CD4-positive, alpha-beta T cell treated with Interleukin-17A for 1 hour (primary cell): ENCODE measurements around the gene MAPT.
"Not testable (repeated sequence)": the region's sequence is repeated elsewhere in the genome, so short reads cannot be mapped to it uniquely, and the experiment has no call there.

ENCODE experiments used
- DNase-seq: peaks from one replicate; pipeline ENCODE4 v3.0.0-alpha.2; 2020

Gene MAPT

DNA sequence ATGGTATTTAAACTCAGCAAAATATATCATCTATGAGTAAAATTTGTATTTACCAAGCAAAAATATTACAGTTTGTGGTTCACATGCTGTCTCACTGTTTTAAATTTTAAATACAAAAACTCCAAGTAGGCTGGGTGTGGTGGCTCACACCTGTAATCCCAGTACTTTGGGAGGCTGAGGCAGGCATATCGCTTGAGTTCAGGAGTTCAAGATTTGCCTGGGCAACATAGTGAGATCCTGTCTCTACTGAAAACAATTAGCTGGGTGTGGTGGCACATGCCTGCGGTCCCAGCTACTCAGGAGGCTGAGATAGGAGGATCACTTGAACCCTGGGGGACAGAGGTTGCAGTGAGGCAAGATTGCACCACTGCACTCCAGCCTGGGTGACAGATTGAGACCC is 37.3 kb downstream of the MAPT start:
- no peak for DNase-seq

- DNase-seq, result no peak
Observed at GRCh38 chr17:45934044-45934979, 40.0 kb downstream of the MAPT start.

DNA sequence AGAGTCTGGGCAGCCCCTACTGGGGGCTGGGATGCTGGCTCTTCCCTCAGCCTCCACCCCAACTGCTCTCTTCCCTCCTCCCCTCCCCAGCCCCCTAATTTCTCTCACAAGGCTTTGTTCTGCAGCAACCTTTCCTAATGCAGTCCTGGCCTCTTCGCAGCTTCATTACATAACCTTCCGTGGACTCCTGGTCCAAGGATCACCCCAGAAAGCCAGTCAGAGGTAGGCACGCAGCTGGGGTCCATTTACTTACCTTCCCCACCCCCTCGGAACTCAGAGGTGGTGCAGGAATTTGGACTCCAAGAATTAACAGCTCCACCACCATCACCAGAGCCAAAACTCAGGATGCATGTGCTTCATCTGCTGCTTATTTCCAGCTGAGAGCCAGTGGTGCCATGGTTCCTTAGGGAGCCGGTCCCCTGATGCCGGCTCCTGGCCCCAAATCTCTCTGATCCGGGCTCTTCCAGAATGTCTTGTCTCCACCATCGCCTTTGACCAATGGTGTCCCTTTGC is 40.9 kb downstream of the MAPT start:
- no peak for DNase-seq

DNA sequence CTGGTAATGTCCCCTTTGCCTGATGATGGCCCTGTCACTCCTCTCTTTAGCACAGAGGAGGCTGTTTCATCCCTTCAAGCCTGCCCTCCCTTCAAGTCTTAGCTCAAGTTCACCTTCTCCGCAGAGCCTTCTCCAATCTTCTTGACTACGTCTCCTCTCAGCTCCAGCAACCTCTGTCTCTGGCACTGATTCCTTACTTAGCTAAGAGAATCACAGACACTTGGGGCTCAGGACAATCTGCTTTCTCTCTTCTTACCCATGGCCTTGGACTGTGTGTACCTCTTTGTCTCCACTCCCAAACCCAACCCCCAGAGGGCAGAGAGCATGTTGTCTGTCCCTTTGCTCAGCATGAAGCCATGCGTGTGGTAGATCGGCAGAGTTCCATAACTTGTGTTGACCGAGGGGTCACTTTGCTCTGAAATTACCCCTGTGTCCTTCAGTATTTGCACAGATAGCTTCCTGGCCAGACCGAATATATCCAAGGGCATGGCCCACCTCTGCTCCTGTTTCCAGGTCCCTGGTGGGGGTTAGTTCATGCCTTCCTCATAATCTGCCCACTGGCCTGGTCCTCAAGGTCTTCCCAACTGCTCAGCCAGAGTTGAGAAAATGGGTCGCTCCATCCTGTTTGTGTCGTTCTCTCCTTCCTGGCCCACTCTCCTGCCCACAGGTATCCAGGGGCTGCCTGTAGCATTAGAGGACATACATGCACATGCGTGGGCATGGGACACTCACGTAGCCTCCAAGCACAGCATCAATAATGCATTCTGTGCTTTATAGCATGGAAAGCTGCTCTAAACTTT is 41.6 kb downstream of the MAPT start:
- DNase-seq, result no peak

- DNase-seq, result no peak
Observed at GRCh38 chr17:45936610-45937009, 42.3 kb downstream of the MAPT start.

DNA sequence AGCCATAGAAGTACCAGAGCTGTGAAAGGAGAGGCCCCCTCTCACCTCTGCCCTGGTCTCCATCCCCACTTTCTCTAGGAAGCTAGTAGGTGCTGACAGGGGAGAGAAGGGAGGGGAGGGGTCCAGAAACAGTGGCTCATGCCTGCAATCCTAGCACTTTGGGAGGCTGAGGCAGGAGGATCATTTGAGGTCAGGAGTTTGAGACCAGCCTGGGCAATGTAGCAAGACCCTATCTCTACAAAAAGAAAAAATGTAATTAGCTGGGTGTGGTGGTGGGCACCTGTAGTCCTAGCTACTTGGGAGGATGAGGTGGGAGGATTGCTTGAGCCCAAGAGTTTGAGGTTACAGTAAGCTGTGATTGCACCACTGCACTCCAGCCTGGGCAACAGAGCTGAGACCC is 42.8 kb downstream of the MAPT start:
- DNase-seq, result not testable (repeated sequence)

- DNase-seq, result no peak
Observed at GRCh38 chr17:45939395-45939794, 45.0 kb downstream of the MAPT start.

GRCh38 chr17:45940293-45940692 is 45.9 kb downstream of the MAPT start:
- DNase-seq, result no peak

DNA sequence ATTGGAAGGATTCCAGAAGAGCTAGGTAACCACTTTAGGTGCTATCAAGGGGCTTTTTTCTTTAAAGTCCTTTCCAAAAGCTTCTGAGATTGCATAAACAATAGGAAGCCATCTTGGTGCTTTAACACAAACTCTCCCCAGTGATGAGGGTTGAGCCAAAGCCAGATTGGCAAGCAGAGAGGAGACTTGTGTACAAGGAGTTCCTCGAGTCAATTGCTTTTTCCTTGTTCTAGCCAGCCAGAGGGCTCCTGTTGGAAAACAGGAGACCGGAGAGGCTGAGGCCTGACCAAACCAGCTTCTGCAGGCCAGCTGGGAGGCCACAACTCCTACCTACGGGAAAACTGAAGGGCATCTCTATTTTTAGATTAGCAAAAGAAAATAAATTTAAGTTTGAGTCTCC is 46.5 kb downstream of the MAPT start:
- no peak for DNase-seq

- no peak for DNase-seq
Observed at GRCh38 chr17:45941395-45941794, 47.0 kb downstream of the MAPT start.

DNA sequence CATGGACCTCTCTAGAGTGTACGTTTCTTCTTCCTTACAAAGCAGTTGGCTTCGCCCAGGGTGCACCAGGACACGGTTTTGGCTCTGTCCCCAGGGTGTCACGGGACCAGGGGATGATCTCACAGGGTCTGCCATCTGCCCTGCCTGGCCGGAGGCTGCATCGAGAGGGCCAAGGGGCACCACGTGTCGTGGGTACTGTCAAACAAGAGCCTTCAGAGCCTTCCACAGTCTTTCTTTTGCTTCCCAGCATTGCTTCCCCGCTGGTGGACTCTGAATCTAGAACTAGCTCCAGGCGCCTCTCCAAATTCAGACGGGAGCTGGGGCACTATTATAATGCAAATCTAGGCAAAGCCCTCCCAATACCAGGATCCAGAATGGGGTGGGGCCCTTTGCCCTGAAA is 47.9 kb downstream of the MAPT start:
- no peak for DNase-seq

DNA sequence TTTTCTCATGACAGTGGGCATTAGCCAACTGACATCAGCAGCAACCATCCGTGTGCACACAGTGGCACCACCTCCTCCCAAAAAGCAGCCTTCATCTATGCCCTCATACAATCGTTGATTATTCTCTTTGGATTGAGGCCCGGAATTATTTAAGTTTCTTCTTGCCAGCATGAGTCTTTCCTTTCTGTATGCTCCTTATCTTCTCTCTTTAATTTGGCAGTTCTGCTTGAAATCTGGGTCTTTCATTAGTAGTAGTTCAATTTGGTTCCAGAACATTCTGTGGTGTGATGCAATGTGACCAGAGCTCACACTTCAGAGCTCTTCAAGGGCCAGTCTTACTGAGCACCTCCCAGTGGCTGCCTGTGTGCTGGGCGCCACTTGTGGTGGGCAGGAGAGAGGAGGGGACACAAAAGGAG is 52.5 kb downstream of the MAPT start:
- DNase-seq, result no peak

DNA sequence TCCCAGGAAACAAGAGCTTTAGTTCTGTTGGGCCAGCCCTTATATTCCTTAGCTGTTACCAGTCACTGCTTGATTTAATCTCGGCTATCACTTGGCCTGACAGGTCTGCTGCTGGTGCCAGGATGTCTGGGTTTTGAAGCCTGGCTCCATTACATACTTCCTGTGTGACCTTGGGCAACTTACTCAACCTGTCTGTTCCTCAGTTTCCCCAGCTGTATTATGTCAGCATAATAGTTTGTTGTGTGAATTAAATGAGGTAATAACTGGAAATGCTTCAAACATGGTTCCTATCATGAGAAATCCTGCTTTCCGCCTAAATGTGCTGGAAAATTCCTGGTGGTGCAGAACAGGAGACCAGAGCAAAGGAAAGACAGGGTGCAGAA is 54.1 kb downstream of the MAPT start:
- no peak for DNase-seq

DNA sequence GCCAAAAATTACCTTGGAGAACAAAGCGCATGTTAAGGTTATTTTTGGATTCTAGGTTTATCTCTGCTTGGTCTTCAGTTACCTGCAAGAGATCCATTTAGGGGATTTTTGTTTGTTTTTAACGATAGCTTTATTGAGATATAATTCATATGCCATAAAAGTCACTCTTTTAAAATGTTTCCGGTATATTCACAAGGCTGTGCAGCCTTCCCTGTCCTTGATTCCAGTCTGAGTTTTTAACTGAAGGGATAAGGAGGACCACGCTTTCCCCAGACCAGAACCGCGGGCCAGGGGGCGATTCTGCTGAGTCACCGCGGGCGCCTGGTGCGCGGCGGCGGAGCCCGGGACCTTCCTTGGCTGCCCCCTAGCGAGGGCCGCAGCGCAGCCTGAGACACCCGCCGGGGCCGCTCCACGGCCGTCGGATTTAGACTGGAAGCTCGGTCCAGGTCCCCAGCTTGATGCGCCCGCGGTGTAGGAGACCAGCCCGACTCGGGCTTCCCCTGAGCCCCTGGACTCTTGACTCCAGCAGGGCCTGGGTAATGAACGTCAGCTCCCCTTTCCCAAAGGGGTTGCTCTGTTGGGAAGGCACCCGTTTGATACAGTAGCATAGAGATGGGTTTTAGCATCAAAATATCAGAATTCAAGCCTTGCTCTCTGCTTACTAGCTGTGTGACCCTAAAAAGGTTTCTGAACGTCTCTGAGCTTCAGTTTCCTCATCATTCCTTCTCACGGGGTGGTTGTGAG is 54.7 kb downstream of the MAPT start:
- peak; percentile 47 for DNase-seq

DNA sequence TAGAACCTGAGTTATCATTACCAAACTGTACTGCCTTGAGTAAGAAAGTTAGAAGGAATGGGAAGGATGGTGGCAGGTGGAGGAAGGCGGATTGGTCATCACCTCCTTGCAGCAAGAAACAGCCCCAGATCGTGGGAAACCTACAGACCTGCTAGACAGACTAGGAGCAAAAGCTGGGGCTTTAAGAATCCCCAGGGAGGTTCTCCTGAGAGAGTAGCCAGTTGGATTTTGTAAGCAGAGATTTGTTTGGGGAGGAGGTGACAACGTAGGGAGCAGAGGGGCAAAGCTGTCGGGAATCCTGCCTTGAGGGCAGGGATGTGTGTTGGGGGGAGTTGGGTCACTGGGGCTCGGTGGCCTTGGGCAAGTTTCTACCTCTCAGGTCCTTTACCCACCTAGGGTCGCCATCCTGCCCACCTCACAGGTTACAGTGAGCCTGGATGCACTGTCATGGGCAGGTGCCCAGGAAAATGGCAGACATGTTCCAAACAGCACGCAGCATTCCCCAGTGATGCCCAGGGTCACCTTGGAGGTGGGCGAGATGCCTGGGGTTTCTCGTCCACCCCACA is 55.5 kb downstream of the MAPT start:
- no peak for DNase-seq

GRCh38 chr17:45950888-45951287 is 56.5 kb downstream of the MAPT start:
- no peak for DNase-seq

- no peak for DNase-seq
Observed at GRCh38 chr17:45951403-45951802, 57.0 kb downstream of the MAPT start.

- no peak for DNase-seq
Observed at GRCh38 chr17:45951941-45952340, 57.6 kb downstream of the MAPT start.

GRCh38 chr17:45952814-45953320 is 58.5 kb downstream of the MAPT start:
- no peak for DNase-seq

DNA sequence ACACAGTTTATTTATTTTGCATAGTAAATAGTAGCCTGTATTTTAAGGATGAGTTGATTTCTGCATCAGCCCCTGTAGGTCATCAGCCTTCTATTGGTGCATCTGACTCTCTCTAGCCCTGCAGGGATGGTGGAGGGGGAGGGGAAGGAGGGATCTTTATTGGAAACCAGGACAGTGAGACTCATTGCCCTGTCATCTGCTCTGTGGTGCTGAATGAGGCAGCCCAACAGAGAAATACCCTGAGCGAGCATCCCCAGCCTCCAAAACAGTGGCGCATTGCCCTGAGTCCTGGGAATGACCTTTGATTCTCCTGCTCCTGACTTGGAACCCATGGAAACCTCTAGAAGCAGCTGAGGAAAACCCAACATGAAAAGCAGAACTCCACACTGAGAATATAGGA is 59.2 kb downstream of the MAPT start:
- no peak for DNase-seq

GRCh38 chr17:45954914-45955313 is 60.6 kb downstream of the MAPT start:
- DNase-seq, result no peak

DNA sequence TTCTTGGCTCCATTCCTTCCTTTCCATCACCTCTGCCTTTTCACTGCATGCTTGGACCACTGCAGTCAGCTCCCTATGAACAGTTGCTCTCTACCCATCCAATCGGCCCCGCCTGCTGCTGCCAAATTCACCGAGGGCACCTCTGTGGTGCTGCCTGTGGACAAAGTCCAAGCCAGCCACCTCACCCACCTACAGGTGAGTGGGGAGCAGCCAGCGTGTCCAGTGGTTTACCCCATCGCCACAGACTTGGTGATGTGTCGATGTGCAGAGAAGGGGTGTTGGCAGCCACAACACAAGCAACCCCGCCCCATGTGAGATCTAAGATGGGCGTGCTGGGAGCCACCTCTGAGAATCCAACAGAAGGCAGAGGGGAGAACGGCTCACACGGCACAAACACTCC is 61.0 kb downstream of the MAPT start:
- no peak for DNase-seq

DNA sequence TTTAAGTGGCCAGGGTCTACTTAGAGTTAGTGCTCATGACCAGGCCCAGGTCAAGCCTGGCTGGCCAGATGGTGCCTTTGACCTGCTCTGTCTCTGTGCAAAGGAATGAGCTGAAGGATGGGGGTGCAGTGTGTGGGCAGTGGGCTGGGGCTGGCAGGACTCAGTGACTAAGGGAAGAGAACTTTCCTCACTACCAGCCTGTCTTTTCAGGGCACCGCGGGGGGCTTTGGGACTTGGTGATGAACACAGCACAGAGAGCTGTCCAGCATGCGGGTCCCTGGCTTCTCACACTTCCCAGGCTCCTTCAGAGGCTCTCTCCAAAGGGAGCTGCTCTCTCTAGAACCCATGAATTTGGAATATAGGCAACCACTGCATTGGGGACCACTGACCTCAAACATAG is 61.7 kb downstream of the MAPT start:
- DNase-seq, result no peak
